ENCODE measurements around the gene CNNM3. TPM values are rescaled to one million over a fixed set of nuclear protein-coding genes. Genes with fewer than 3 reads are reported as not detected.

The CNNM3 gene
- total RNA-seq, 4 donors from 2014 or later: 3.7 to 10.2 (median 5.5) TPM

DNA sequence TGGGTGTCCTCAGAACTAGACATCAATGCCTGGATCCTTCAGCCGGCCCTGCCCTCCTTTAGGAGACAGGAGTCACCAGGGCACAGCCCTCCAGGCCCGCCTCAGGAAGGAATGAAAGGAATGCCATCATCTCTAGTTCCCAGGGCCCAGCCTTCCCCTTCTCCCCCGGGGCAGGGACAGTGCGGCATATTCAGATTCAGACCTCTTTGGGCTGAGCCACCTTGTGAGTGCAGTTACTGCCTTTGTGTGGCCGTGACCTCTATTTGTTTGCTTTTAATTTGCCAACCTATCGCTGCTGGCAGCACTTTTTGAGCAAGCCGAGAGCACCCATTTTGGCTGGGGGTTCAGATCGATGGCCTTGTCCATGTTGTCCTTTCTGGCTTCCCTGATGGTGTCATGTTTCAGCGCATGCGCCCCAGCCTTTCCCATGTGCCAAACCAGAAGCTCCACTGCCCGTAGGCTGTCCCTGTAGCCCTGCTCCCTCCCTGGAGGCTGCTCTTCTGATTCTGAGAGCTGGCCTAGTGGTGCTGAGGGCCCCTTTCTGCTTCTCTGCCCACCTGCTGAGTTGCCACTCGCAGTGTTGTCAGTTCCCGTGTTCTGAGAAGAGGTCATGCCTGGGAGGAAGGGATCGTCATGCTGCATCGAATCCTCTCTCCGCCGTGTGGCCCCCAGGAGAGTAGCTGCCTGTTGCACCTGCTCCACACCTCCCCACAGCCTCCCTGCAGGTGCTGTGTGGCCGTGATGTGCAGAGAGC, 16.9 kb downstream of the CNNM3 start:
- intact Hi-C loops (cut with DNase I): no loop called here
- DNase-seq: no peak
- Histone ChIP-seq H3K27ac (peak overlapping the region in 2 of 4 donors; percentile 44 to 50), H3K36me3 (peaks cover 15 to 91% (median 15%) of the 10 kb centered on the region in 3 donors), H3K4me1 (peaks cover 0 to 16% (median 0%) of the 10 kb centered on the region in 3 donors), H3K9me3 (no peaks in the 10 kb centered on the region), H3K27me3 (no peaks in the 10 kb centered on the region), H3K4me3 (no peak overlapping the region)
- 60 to 69% methylated on average over 6 to 9 of the region's 18 CpGs for WGBS, 2 donors
- no peak for TF ChIP-seq POLR2A (IDR thresholded peaks at IDR 0.05)
- TF ChIP-seq, protein P1, sequence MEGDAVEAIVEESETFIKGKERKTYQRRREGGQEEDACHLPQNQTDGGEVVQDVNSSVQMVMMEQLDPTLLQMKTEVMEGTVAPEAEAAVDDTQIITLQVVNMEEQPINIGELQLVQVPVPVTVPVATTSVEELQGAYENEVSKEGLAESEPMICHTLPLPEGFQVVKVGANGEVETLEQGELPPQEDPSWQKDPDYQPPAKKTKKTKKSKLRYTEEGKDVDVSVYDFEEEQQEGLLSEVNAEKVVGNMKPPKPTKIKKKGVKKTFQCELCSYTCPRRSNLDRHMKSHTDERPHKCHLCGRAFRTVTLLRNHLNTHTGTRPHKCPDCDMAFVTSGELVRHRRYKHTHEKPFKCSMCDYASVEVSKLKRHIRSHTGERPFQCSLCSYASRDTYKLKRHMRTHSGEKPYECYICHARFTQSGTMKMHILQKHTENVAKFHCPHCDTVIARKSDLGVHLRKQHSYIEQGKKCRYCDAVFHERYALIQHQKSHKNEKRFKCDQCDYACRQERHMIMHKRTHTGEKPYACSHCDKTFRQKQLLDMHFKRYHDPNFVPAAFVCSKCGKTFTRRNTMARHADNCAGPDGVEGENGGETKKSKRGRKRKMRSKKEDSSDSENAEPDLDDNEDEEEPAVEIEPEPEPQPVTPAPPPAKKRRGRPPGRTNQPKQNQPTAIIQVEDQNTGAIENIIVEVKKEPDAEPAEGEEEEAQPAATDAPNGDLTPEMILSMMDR (IDR thresholded peaks at IDR 0.05): no peak

DNA sequence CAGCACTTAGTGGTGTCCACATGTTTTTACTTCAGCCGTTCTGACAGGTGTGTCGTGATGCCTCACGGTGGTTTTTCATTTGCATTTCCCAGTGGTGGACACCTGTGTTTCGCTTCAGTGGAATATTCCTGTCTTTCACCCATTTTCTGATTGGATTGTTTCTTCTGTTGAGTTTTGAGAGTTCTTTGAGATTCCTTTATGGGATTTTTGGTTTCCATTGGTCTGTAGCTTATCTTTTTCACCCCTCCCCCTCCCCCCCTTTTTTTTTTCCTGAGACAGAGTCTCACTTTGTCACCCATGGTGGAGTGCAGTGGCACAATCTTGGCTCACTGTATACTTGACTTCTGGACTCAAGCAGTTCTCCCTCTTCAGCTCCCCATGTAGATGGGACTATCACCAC, 19.8 kb downstream of the CNNM3 start:
- Histone ChIP-seq H3K4me3 (no peak overlapping the region), H3K4me1 (peaks cover 0 to 29% (median 0%) of the 10 kb centered on the region in 3 donors), H3K9me3 (no peaks in the 10 kb centered on the region), H3K27me3 (no peaks in the 10 kb centered on the region), H3K27ac (no peak overlapping the region), H3K36me3 (peaks cover 0 to 91% (median 0%) of the 10 kb centered on the region in 3 donors)
- intact Hi-C loops (cut with DNase I): no loop called here
- DNase-seq: no peak
- 94 to 95% methylated on average over 4 of the region's 4 CpGs for WGBS, 2 donors
- TF ChIP-seq POLR2A (IDR thresholded peaks at IDR 0.05): no peak
- TF ChIP-seq, protein P1 (IDR thresholded peaks at IDR 0.05): no peak

GRCh38 chr2:96837575-96837974, 21.5 kb downstream of the CNNM3 start:
- Histone ChIP-seq H3K4me1 (peaks cover 0 to 25% (median 0%) of the 10 kb centered on the region in 3 donors), H3K27me3 (no peaks in the 10 kb centered on the region), H3K9me3 (no peaks in the 10 kb centered on the region), H3K27ac (no peak overlapping the region), H3K36me3 (peaks cover 0 to 76% (median 0%) of the 10 kb centered on the region in 3 donors), H3K4me3 (no peak overlapping the region)
- intact Hi-C loops (cut with DNase I): no loop called here
- no peak for TF ChIP-seq POLR2A (IDR thresholded peaks at IDR 0.05)
- TF ChIP-seq, protein P1 (IDR thresholded peaks at IDR 0.05): no peak
- no peak for DNase-seq
- 93% methylated on average over 7 of the region's 9 CpGs for WGBS, 2 donors

DNA sequence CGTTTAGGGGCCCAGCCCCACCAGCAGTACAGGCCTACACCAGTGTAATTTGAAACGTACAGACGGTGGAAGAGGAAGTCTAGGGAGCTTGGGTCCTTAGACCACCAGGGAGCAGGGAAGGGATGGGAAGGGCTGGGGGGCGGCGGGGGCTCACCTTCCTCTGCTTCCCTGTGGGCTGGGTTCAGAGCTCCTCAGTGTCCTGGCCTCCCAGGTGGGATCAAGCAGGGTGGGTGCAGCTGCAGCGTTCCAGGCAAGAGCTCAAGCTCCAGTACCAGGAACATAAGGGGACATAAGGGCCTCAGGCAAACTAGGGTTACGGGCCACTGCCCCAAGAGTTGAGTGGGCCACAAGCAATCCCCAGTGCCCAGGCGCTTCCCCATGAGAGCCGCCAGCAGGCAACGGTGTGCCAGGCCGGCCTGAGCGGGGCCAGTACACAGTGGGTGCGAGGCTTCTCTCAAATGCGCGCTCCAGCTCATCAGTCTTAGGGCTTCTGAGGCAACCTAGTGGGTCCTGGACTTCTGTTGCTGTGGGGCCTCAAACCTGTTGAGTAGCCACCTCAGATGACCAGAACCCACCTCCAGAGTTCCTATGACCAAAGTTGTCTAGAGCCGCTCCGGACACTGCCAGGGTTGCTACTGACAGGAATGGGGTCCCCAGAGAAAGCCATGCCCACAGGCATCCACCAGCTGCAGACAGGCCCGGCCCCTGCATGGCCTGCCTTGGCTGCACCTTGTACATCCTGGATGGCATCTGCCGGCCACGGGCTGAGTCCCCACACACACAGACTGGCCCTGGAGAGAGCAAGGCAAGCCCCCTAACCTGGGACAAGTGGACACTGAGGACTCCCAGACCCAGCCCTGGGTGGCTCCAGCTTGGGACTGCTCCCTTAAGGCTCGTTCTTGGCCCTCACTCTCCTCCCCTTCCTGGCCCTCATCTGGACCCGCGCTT, 22.6 kb downstream of the CNNM3 start:
- Histone ChIP-seq H3K4me1 (peaks cover 0 to 14% (median 0%) of the 10 kb centered on the region in 3 donors), H3K36me3 (peaks cover 0 to 65% (median 0%) of the 10 kb centered on the region in 3 donors), H3K27me3 (no peaks in the 10 kb centered on the region), H3K27ac (no peak overlapping the region), H3K4me3 (no peak overlapping the region), H3K9me3 (no peaks in the 10 kb centered on the region)
- TF ChIP-seq POLR2A (IDR thresholded peaks at IDR 0.05): no peak
- intact Hi-C loops (cut with DNase I): no loop called here
- WGBS, 2 donors: 68 to 91% methylated on average over 4 of the region's 23 CpGs
- DNase-seq: no peak

DNA sequence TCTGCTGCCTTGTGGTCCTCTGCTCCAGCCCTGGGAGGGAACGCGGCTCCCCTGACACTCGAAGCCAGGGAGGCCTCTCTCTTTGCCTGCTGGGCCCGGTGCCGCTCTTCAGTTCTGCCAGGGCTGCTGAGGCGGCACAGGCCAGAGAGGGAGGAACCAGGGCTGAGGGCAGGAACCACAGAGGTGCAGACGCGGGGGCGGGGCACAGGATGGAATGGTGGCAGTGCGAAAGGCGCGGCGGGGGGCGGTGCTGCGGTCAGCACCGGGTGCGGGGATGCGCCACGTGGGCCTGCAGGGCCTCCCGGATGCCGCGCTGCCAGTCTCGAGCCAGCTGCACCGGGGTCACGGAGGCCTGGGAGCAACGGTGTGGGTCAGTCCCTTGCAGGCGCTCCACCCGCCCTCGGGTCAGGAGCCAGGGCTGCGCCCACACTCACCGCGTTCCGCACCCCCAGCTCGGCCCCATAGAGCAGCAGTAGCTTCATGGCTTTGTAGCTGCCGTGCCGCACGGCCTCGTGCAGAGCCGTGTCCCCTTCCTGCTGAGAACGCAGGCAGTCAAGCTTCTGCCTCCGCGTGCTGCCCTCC, 23.3 kb downstream of the CNNM3 start:
- Histone ChIP-seq H3K27ac (no peak overlapping the region), H3K36me3 (peaks cover 0 to 59% (median 0%) of the 10 kb centered on the region in 3 donors), H3K9me3 (no peaks in the 10 kb centered on the region), H3K4me1 (peaks cover 0 to 13% (median 0%) of the 10 kb centered on the region in 3 donors), H3K4me3 (peak overlapping the region in 1 of 4 donors; percentile 6), H3K27me3 (no peaks in the 10 kb centered on the region)
- intact Hi-C loops (cut with DNase I): no loop called here
- TF ChIP-seq, protein P1 (IDR thresholded peaks at IDR 0.05): no peak
- no peak for TF ChIP-seq POLR2A (IDR thresholded peaks at IDR 0.05)
- WGBS, 2 donors: 40% methylated on average over 2 of the region's 42 CpGs; no CpG with 5 or more reads in 1 of the 2 donors
- peak; percentile 63 for DNase-seq
